BLaER1 treated with 17β-estradiol and CSF1 and Interleukin-3, amounts not matched to agents 10 nM and 100 nM (cell line): Measurements from ENCODE around the gene TANGO2.

Source experiments
- H3K27ac ChIP-seq, 11 experiments: shearing (Covaris generic); formaldehyde crosslinking; 2 replicates each; pipeline ENCODE4 v1.8.1; 2022
- H3K27me3 ChIP-seq, 11 experiments: shearing (Covaris generic); formaldehyde crosslinking; 2 replicates each; pipeline ENCODE4 v1.8.1; 2022
- H3K36me3 ChIP-seq, 11 experiments: shearing (Covaris generic); formaldehyde crosslinking; 2 replicates each; pipeline ENCODE4 v1.8.1; 2022
- H3K4me1 ChIP-seq, 10 experiments: shearing (Covaris generic); formaldehyde crosslinking; 2 replicates each; pipeline ENCODE4 v1.8.1; 2022
- H3K4me2 ChIP-seq, 11 experiments: shearing (Covaris generic); formaldehyde crosslinking; 2 replicates each; pipeline ENCODE4 v1.8.1; 2022
- H3K4me3 ChIP-seq, 10 experiments: shearing (Covaris generic); formaldehyde crosslinking; 2 replicates each; pipeline ENCODE4 v1.8.1; 2022
- H3K9ac ChIP-seq, 11 experiments: shearing (Covaris generic); formaldehyde crosslinking; 2 replicates each; pipeline ENCODE4 v1.8.1; 2022
- H3K9me3 ChIP-seq, 11 experiments: shearing (Covaris generic); formaldehyde crosslinking; replicated peaks in 1 of 11; 2 replicates each; pipeline ENCODE4 v1.8.1; 2022
- H4K20me1 ChIP-seq, 11 experiments: shearing (Covaris generic); formaldehyde crosslinking; 2 replicates each; pipeline ENCODE4 v1.8.1; 2022
- Cebpa-rat ChIP-seq, 11 experiments: shearing (Covaris generic); IDR thresholded peaks; 2 replicates each; pipeline ENCODE4 v1.8.1; 2022

The TANGO2 gene

DNA sequence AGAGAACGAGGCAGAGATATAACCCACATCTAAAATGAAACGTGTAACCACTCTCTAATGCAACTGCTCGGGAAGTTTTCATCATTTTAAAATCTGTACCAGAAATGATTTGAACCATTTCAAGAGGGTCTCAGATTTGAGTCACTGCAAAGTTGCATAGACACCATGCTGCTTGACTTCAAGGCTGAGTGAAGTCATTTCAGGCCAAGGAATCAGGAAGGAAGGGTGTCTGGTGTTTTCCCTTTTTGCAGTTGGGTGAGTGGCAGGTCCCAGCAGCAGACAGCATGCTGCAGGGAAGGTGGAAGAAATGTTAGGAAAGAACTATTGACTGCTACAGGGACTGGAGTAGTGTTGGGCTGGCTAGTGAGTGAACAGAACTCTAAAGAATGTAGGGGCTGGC, 16.5 kb downstream of the TANGO2 start:
- peak overlapping the region in 9 of 11 experiments; percentile 50 to 95 (median 86); a peak in 18 of 22 replicates for H3K27ac ChIP-seq
- peak overlapping the region; percentile 60 to 94 (median 88) for H3K4me2 ChIP-seq
- peaks cover 40 to 91% (median 60%) of the 10 kb centered on the region in 11 experiments for H3K36me3 ChIP-seq
- H3K4me3 ChIP-seq: peak overlapping the region in 5 of 10 experiments; percentile 1 to 46 (median 33); a peak in 8 of 20 replicates
- peaks cover 0 to 43% (median 39%) of the 10 kb centered on the region in 11 experiments; a peak in 18 of 22 replicates for H3K9me3 ChIP-seq
- no peaks in the 10 kb centered on the region for H3K27me3 ChIP-seq
- peaks cover 0 to 100% (median 0%) of the 10 kb centered on the region in 11 experiments; a peak in 9 of 22 replicates for H4K20me1 ChIP-seq
- H3K9ac ChIP-seq: peak overlapping the region in 9 of 11 experiments; percentile 25 to 82 (median 69); a peak in 17 of 22 replicates
- H3K4me1 ChIP-seq: peaks cover 61 to 85% (median 82%) of the 10 kb centered on the region in 10 experiments
- no peak for TF ChIP-seq Cebpa-rat (IDR thresholded peaks at IDR 0.05)

- Histone ChIP-seq H3K4me2 (peak overlapping the region; percentile 60 to 94 (median 88); a peak in 20 of 22 replicates), H4K20me1 (peaks cover 0 to 100% (median 0%) of the 10 kb centered on the region in 11 experiments; a peak in 7 of 22 replicates), H3K4me1 (peaks cover 49 to 79% (median 71%) of the 10 kb centered on the region in 10 experiments), H3K4me3 (peak overlapping the region in 4 of 10 experiments; percentile 1 to 46 (median 28); a peak in 1 of 20 replicates), H3K27me3 (no peaks in the 10 kb centered on the region), H3K9ac (peak overlapping the region in 8 of 11 experiments; percentile 59 to 82 (median 74); a peak in 16 of 22 replicates), H3K9me3 (peaks cover 0 to 37% (median 32%) of the 10 kb centered on the region in 11 experiments; a peak in 18 of 22 replicates), H3K36me3 (peaks cover 50 to 91% (median 68%) of the 10 kb centered on the region in 11 experiments), H3K27ac (peak overlapping the region in 10 of 11 experiments; percentile 10 to 95 (median 83); a peak in 19 of 22 replicates)
- no peak for TF ChIP-seq Cebpa-rat (IDR thresholded peaks at IDR 0.05)
These were observed 17.7 kb downstream of the TANGO2 start for GRCh38 chr22:20038574-20038973.

DNA sequence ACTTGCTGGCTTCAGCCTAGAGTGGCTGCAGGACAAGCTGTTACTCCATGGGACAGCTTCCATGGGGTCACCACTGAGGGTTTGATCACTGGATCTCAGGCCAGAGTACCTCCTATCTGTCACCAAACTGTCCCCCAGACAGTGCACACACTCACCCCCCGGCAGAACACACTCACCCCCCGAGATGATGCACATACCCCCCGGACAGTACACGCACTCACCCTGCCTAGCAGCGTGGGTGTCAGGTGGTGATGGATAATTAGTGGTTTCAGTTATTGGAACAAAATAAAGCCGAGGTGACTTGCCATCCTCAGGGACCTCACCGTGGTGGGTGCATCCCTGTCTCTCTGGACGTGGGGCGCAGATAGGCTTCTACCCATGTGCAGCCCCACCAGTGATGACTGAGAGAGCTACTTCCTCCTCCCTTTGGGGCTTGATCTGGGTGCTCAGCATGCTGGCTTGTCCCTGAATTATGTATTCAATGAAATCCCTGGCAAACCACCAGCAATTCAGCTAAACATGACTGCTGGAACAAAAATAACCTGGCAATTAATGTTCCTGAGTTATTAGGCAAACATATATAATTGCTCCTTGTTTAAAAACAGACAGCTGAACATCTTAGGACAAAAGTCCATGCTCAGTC, 18.9 kb downstream of the TANGO2 start:
- Histone ChIP-seq H3K9me3 (peaks cover 0 to 25% (median 22%) of the 10 kb centered on the region in 11 experiments; a peak in 18 of 22 replicates), H3K4me3 (no peak overlapping the region), H3K9ac (peak overlapping the region in 4 of 11 experiments; percentile 37 to 57 (median 47); a peak in 8 of 22 replicates), H3K36me3 (peaks cover 61 to 95% (median 76%) of the 10 kb centered on the region in 11 experiments), H3K4me1 (peaks cover 37 to 75% (median 70%) of the 10 kb centered on the region in 10 experiments), H4K20me1 (peaks cover 0 to 100% (median 0%) of the 10 kb centered on the region in 11 experiments; a peak in 7 of 22 replicates), H3K27me3 (no peaks in the 10 kb centered on the region), H3K27ac (peak overlapping the region in 6 of 11 experiments; percentile 77 to 95 (median 92); a peak in 9 of 22 replicates), H3K4me2 (peak overlapping the region in 8 of 11 experiments; percentile 6 to 94 (median 87); a peak in 8 of 22 replicates)
- no peak for TF ChIP-seq Cebpa-rat (IDR thresholded peaks at IDR 0.05)

DNA sequence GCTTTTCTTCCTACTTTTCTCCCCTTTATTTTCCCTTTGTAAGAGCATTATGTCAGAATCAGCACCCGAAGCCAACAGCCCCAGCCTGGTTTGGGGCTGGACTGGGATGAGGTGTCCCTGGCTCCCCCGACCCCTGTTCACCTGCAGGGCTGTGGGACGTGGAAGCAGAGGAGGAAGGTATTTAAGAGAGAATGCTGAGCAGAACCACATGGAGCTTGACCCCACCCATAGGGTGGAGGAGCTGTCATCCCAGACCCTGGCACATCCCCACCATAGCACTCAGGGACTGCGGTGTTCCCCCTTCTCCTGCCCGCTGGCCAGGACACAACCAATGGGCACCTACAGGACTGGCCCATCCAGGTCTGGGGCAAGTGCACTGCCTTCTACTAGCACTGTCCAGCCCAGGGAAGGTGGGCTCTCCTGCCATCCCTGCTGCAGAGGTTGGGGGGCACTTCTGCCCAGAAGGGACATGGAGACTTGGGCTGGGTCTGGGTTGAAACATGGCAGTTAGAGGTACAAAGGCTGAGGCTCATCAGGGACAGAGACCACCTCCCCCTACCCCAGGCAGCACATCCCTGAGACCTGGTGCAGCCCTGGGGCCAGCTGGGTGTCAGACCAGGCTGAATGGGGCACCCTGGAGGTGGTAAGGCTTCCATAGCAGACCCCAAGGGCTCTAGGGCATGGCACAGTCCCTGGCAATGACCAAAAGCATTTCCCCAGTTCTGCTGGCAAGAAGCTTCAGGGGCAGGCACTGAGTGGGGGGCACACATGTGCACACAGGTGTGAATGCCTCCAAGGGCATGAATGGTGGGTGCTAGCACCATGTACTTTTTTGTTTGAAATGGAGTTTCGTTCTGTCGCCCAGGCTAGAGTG, 19.7 kb downstream of the TANGO2 start:
- Histone ChIP-seq H3K4me3 (no peak overlapping the region), H3K27ac (peak overlapping the region in 5 of 11 experiments; percentile 80 to 95 (median 93); a peak in 7 of 22 replicates)
- no peak for TF ChIP-seq Cebpa-rat (IDR thresholded peaks at IDR 0.05)

DNA sequence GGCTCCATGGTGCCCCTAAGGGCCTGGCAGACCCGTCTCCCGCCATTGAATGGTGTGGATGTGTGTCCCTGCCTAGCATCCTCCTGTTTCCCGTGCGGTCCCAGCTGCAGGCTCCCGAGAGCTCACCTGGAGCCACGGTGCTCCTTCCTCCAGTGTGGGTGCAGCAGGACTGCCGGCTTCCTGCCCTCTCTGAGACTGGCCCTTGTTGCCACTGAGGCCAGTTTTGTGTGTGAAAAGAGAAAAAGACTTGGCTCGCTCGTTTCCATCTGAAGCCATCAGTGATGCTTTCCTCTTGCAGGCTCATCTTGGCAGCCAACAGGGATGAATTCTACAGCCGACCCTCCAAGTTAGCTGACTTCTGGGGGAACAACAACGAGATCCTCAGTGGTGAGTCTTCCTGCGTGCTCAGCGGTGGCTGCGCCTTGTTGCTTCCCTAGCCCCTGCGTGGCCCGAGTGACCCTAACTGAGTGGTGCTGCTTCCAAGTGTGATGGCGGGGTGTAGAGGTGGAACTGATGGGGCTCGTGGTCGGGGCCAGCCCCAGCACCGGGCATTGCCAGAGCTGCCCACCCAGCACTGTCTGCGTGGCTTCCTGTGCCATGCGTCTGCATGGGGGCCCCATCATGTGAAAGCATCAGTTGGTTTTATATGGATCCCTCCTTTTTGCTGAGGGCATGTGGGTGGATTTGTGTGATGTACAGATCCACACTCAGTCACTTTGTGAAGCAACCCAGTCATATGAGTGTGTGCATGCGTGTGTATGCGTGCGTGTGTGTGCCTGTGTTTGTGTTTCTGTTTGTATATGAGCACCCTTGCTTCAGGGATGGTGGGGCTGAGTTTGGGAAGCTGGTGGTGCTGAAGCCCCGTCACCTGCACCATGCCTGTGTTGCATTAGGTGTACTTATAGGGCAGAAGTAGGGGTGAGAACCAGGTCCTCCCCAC, 22.4 kb downstream of the TANGO2 start:
- Histone ChIP-seq H3K36me3 (peaks cover 61 to 99% (median 86%) of the 10 kb centered on the region in 11 experiments), H3K4me1 (peaks cover 1 to 48% (median 37%) of the 10 kb centered on the region in 10 experiments; a peak in 19 of 20 replicates), H3K9ac (no peak overlapping the region), H3K27ac (peak overlapping the region in 2 of 11 experiments; percentile 37 to 49; a peak in 1 of 22 replicates), H3K4me2 (peak overlapping the region in 1 of 11 experiments; percentile 24; a peak in 1 of 22 replicates), H3K27me3 (no peaks in the 10 kb centered on the region), H3K9me3 (peaks cover 11 to 21% (median 16%) of the 10 kb centered on the region in 11 experiments), H3K4me3 (no peak overlapping the region), H4K20me1 (peaks cover 0 to 80% (median 0%) of the 10 kb centered on the region in 11 experiments; a peak in 7 of 22 replicates)
- TF ChIP-seq Cebpa-rat (IDR thresholded peaks at IDR 0.05): no peak

More for the DNA sequence above, 19.7 kb downstream of the TANGO2 start:
- Histone ChIP-seq H3K36me3 (peaks cover 54 to 95% (median 74%) of the 10 kb centered on the region in 11 experiments), H4K20me1 (peaks cover 0 to 100% (median 0%) of the 10 kb centered on the region in 11 experiments; a peak in 7 of 22 replicates), H3K9me3 (peaks cover 0 to 18% (median 14%) of the 10 kb centered on the region in 11 experiments; a peak in 18 of 22 replicates), H3K4me1 (peaks cover 29 to 72% (median 64%) of the 10 kb centered on the region in 10 experiments), H3K27me3 (no peaks in the 10 kb centered on the region), H3K9ac (peak overlapping the region in 3 of 11 experiments; percentile 37 to 50 (median 44); a peak in 3 of 22 replicates), H3K4me2 (peak overlapping the region in 4 of 11 experiments; percentile 1 to 94 (median 86); a peak in 5 of 22 replicates)

- TF ChIP-seq Cebpa-rat (IDR thresholded peaks at IDR 0.05): no peak
- peak overlapping the region in 2 of 11 experiments; percentile 6 to 49; a peak in 3 of 22 replicates for H3K27ac ChIP-seq
- H3K9me3 ChIP-seq: peaks cover 17 to 28% (median 23%) of the 10 kb centered on the region in 11 experiments
- peak overlapping the region in 4 of 11 experiments; percentile 4 to 35 (median 28); a peak in 3 of 22 replicates for H3K4me2 ChIP-seq
- H3K27me3 ChIP-seq: no peaks in the 10 kb centered on the region
- H3K4me3 ChIP-seq: no peak overlapping the region
- H3K4me1 ChIP-seq: peaks cover 0 to 42% (median 31%) of the 10 kb centered on the region in 10 experiments; a peak in 15 of 20 replicates
- H4K20me1 ChIP-seq: peaks cover 0 to 79% (median 0%) of the 10 kb centered on the region in 11 experiments; a peak in 6 of 22 replicates
- peaks cover 67 to 99% (median 86%) of the 10 kb centered on the region in 11 experiments for H3K36me3 ChIP-seq
- no peak overlapping the region for H3K9ac ChIP-seq
These were observed 23.1 kb downstream of the TANGO2 start for GRCh38 chr22:20043997-20044342.

- Histone ChIP-seq H3K4me3 (no peak overlapping the region), H3K9ac (peak overlapping the region in 1 of 11 experiments; percentile 14; a peak in 1 of 22 replicates), H3K4me1 (peaks cover 0 to 35% (median 24%) of the 10 kb centered on the region in 10 experiments; a peak in 15 of 20 replicates), H3K36me3 (peaks cover 69 to 99% (median 87%) of the 10 kb centered on the region in 11 experiments), H3K27ac (peak overlapping the region in 2 of 11 experiments; percentile 6 to 19; a peak in 3 of 22 replicates), H3K4me2 (peak overlapping the region in 4 of 11 experiments; percentile 4 to 35 (median 28); a peak in 5 of 22 replicates), H3K27me3 (no peaks in the 10 kb centered on the region), H3K9me3 (peaks cover 19 to 32% (median 25%) of the 10 kb centered on the region in 11 experiments), H4K20me1 (peaks cover 0 to 76% (median 0%) of the 10 kb centered on the region in 11 experiments; a peak in 6 of 22 replicates)
- no peak for TF ChIP-seq Cebpa-rat (IDR thresholded peaks at IDR 0.05)
These were observed 23.7 kb downstream of the TANGO2 start for GRCh38 chr22:20044495-20045151.
